ENCODE results near the gene NEUROG2. TPM values are rescaled to one million over a fixed set of nuclear protein-coding genes. Genes with fewer than 3 reads are reported as not detected.

NEUROG2 gene
- total and polyA plus RNA-seq, 2 of the 4 experiments (the other 2 are of a cell fraction), result not detected

DNA sequence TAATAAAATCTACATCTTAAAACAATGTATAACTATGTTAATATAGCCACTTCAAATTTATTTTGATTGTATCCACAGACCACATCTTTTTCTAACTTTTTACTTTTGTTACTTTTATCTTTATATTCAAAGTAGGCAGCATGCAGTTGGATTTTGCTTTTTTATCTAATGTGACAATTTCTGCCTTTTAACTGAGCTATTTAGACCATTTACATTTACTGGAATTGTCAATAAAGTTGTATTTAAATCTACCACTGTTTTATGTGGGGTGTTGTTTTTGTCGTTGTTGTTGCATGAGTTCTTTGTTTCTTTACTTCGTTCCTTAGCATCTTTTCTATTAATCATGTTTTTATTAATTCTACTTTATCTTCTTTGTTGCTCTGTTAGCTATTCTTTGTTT, 42.0 kb downstream of the NEUROG2 start:
- Histone ChIP-seq H3K27ac (ENCODE audit: insufficient read depth, low read length) (no peak overlapping the region), H3K18ac (ENCODE audit: low read depth, low read length) (no peak overlapping the region), H4K91ac (ENCODE audit: insufficient read depth, low read depth, low read length) (no peak overlapping the region), H3K4me1 (ENCODE audit: control insufficient read depth, insufficient read depth, low read length) (no peaks in the 10 kb centered on the region), H2AFZ (replicated peaks; ENCODE audit: low read length, poor library complexity) (no peak overlapping the region), H4K20me1 (ENCODE audit: insufficient read depth, low read length) (no peaks in the 10 kb centered on the region), H3K23ac (ENCODE audit: low read depth, low read length) (no peak overlapping the region), H3K56ac (ENCODE audit: extremely low read depth, insufficient read depth, low read length) (no peak overlapping the region), H3K4ac (ENCODE audit: low read depth, low read length) (no peak overlapping the region), H3K14ac (replicated peaks; ENCODE audit: low read depth, low read length) (no peak overlapping the region), H3K4me3 (ENCODE audit: insufficient read depth, low read depth, low read length) (no peak overlapping the region), H2BK120ac (ENCODE audit: low read depth, low read length) (no peak overlapping the region), H3K4me2 (ENCODE audit: low read depth, low read length) (no peak overlapping the region), H3K36me3 (ENCODE audit: control insufficient read depth, insufficient read depth, low read length) (no peaks in the 10 kb centered on the region), H2BK15ac (ENCODE audit: low read depth, low read length) (no peak overlapping the region), H4K8ac (ENCODE audit: low read depth in 2 of 2, low read length in 2 of 2) (no peak overlapping the region), H4K5ac (ENCODE audit: low read depth, low read length) (no peak overlapping the region), H3K9me3 (ENCODE audit: control insufficient read depth, insufficient read depth, low read length) (no peaks in the 10 kb centered on the region), H2BK20ac (ENCODE audit: low read depth, low read length) (no peak overlapping the region), H3K9me1 (ENCODE audit: insufficient read depth, low read length) (no peaks in the 10 kb centered on the region), H2AK5ac (ENCODE audit: low read depth, low read length) (no peak overlapping the region), H2AK9ac (replicated peaks; ENCODE audit: low read depth, low read length, poor library complexity) (no peak overlapping the region), H3K9ac (ENCODE audit: low read depth, low read length) (no peak overlapping the region), H3K79me1 (ENCODE audit: low read depth in 1 of 2, low read length in 2 of 2) (no peaks in the 10 kb centered on the region), H3K27me3 (ENCODE audit: control insufficient read depth, insufficient read depth, low read length) (no peaks in the 10 kb centered on the region), H2BK5ac (ENCODE audit: low read depth, low read length, poor library complexity, severe bottlenecking) (no peak overlapping the region)
- no TSS peak for BruUV-seq (replicated peaks)
- WGBS, 2 experiments (ENCODE audit: extremely low coverage in 2 of 2, insufficient read length in 1 of 2), result no CpG with 5 or more reads among the region's 2 CpGs
- TF ChIP-seq RCOR1 (IDR thresholded peaks at IDR 0.05; ENCODE audit: insufficient replicate concordance, low read length) (no peak), RAD21 (IDR thresholded peaks at IDR 0.05; ENCODE audit: low read length) (no peak), MXI1 (IDR thresholded peaks at IDR 0.05; ENCODE audit: borderline replicate concordance, low read depth, low read length) (no peak), MAZ (IDR thresholded peaks at IDR 0.05; ENCODE audit: borderline replicate concordance, low read depth, low read length) (no peak)
- DNase-seq (no peak), ATAC-seq (ENCODE audit: low read depth) (no peak)
- POLR2A ChIA-PET (ENCODE audit: unreplicated experiment), result no interaction called here
- CTCF ChIA-PET, result interaction anchor here (0.6 kb wide), 1 partner anchor 66 kb away, joined by 5 read pairs; no protein-coding TSS in a partner anchor
- dilution Hi-C loops (cut with HindIII; ENCODE audit: low sequenced_read_pairs, unreplicated experiment) (no loop called here), intact Hi-C loops (cut with micrococcal nuclease) (no loop called here), in situ Hi-C loops (cut with MboI; ENCODE audit: low sequenced_read_pairs) (no loop called here)

Data from IMR-90 (cell line).